Left lung (tissue), 10 donors: ENCODE results near the gene TNNI3K. TPM values are rescaled to one million over a fixed set of nuclear protein-coding genes. Genes with fewer than 3 reads are reported as not detected.

Source experiments
- ATAC-seq: fragments of 200-7000 bp; cut with Tn5 transposase; one replicate; pipeline ENCODE4 v1.9.1; 2020; ENCODE audit warnings: moderate library complexity
- DNase-seq, 4 donors: peaks; one replicate each; pipeline ENCODE4 v3.0.0-alpha.2; 2013 to 2020
- H3K27ac ChIP-seq, 2 donors: fragments of 200-600 bp; sonication (generic) in 1 of 2; one replicate each; pipeline versions ENCODE4 v1.5.0 to v1.8.0; 2020 to 2021
- H3K27me3 ChIP-seq, 2 donors: fragments of 200-600 bp; sonication (generic) in 1 of 2; one replicate each; pipeline versions ENCODE4 v1.5.0 to v1.8.0; 2020 to 2021
- H3K36me3 ChIP-seq, 2 donors: fragments of 200-600 bp; sonication (generic) in 1 of 2; one replicate each; pipeline versions ENCODE4 v1.5.0 to v1.8.0; 2020 to 2021
- H3K4me1 ChIP-seq, 2 donors: fragments of 200-600 bp; one replicate each; pipeline ENCODE4 v1.8.0; 2021
- H3K4me3 ChIP-seq, 2 donors: fragments of 200-600 bp; sonication (generic) in 1 of 2; one replicate each; pipeline versions ENCODE4 v1.5.0 to v1.8.0; 2020 to 2021; ENCODE audit warnings: mild to moderate bottlenecking in 1 of 2
- H3K9me3 ChIP-seq, 2 donors: fragments of 200-600 bp; sonication (generic) in 1 of 2; one replicate each; pipeline versions ENCODE4 v1.5.0 to v1.8.0; 2020 to 2021
- CTCF ChIP-seq, 2 donors: fragments of 200-600 bp; sonication (generic) in 1 of 2; IDR thresholded peaks; one replicate each; pipeline versions ENCODE4 v1.5.0 to v1.8.0; 2021; ENCODE audit warnings: antibody characterized with exemption in 2 of 2
- intact Hi-C, 2 donors: fragments of 100-400 bp; cut with DNase I; formaldehyde crosslinking; loops; one replicate each; pipeline versions ENCODE4 v1.11.2 to v1.14.2; 2022
- polyA plus RNA-seq, 6 donors: library from polyadenylated mRNA; unstranded; fragments of 120-200 nt; gene quantifications; one replicate each; pipeline ENCODE4 v1.2.1, GENCODE V29; 2013; ENCODE audit not compliant: insufficient read length in 6 of 6
- total RNA-seq, 2 donors: library from RNA; stranded (reverse); fragmentation: NEBNext Ultra II Directional; extraction: Animal tissue kit (Norgen Biotek cat#: 25700); gene quantifications; one replicate each; pipeline ENCODE4 v1.2.1, GENCODE V29; 2021
- donor health status: DM: no; HTN: yes; CAD: no.
- donor health status: DM: no; HTN: no; CAD: no.

The TNNI3K gene
- total and polyA plus RNA-seq, 8 donors: 0.38 to 2.0 (median 1.1) TPM

DNA sequence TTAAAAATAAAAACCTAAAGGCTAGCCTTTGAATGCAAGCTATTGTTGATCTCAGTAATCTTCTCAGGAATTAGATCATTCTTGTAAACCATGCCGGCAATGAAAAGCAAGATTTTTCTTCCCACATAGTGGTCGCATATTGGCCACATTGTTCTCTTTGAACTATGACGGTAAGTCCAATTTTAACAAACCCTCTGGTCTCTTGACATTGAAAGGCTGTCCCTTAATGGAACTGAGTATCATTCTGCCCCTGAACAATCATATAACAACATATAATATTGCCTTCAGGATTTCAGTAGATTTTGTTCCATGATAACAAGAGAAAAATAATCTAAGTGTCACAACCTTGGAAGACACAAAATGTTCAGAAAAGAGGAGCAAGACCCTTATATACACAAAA lies 1.3 kb downstream of the TNNI3K start:
- DNase-seq (no peak), ATAC-seq (no peak)
- Histone ChIP-seq H3K36me3 (no peaks in the 10 kb centered on the region), H3K9me3 (no peaks in the 10 kb centered on the region), H3K4me3 (no peak overlapping the region), H3K27ac (no peak overlapping the region), H3K27me3 (no peaks in the 10 kb centered on the region), H3K4me1 (no peaks in the 10 kb centered on the region)
- TF ChIP-seq CTCF (IDR thresholded peaks at IDR 0.05): no peak
- intact Hi-C loops: no loop called here

DNA sequence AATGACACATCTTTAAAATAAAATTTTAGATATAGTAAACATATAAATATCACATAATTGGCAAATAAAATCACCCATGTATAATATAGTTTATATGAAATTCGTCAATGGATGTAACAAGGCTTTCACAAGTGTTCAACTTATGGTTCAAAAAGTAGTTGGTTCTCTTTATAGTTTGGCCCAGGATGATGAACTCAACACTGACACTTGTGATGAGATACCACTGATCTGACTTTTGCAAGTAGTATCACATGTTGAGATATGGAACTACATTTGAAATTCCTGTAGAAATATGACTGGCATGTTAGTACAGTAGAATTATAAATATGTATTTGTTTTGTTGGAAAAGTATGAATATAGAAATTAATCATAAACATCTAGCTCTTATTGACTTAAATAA lies 1.8 kb downstream of the TNNI3K start:
- no peak for TF ChIP-seq CTCF (IDR thresholded peaks at IDR 0.05)

DNA sequence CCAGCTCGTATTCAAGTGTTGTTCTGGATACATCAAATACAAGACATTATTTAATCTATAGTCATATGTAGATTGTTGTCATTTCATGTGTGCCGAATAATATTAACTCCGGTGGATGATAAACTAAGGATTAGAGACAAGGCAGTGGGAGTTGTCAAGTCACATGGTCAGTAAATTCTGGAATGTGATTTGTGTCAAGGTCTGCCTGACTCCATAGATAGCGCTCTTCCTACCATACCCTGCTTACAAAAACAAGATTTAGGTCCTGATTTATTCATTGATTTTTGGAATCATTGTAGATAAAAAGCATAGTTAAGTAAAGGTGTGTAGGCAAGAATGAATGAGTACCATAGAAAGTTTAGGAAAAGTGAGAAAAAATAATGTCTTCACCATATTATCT lies 2.6 kb downstream of the TNNI3K start:
- no peak overlapping the region for H3K27ac ChIP-seq
- no peak for ATAC-seq

More for the DNA sequence above, 1.8 kb downstream of the TNNI3K start:
- Histone ChIP-seq H3K4me3 (no peak overlapping the region), H3K9me3 (no peaks in the 10 kb centered on the region), H3K27me3 (no peaks in the 10 kb centered on the region), H3K36me3 (no peaks in the 10 kb centered on the region), H3K4me1 (no peaks in the 10 kb centered on the region), H3K27ac (no peak overlapping the region)
- intact Hi-C loops: no loop called here
- DNase-seq (no peak), ATAC-seq (no peak)

GRCh38 chr1:74245168-74245772 lies 10.1 kb downstream of the TNNI3K start:
- no peak for ATAC-seq
- Histone ChIP-seq H3K36me3 (no peaks in the 10 kb centered on the region), H3K4me1 (no peaks in the 10 kb centered on the region), H3K27me3 (no peaks in the 10 kb centered on the region), H3K4me3 (no peak overlapping the region), H3K9me3 (peaks cover 0 to 9% of the 10 kb centered on the region in 2 donors), H3K27ac (no peak overlapping the region)
- no peak for DNase-seq
- intact Hi-C loops: no loop called here
- no peak for TF ChIP-seq CTCF (IDR thresholded peaks at IDR 0.05)

More for the DNA sequence above, 2.6 kb downstream of the TNNI3K start:
- Histone ChIP-seq H3K27me3 (no peaks in the 10 kb centered on the region), H3K4me1 (no peaks in the 10 kb centered on the region), H3K9me3 (no peaks in the 10 kb centered on the region), H3K36me3 (no peaks in the 10 kb centered on the region), H3K4me3 (no peak overlapping the region)
- intact Hi-C loops: no loop called here
- no peak for DNase-seq
- no peak for TF ChIP-seq CTCF (IDR thresholded peaks at IDR 0.05)

DNA sequence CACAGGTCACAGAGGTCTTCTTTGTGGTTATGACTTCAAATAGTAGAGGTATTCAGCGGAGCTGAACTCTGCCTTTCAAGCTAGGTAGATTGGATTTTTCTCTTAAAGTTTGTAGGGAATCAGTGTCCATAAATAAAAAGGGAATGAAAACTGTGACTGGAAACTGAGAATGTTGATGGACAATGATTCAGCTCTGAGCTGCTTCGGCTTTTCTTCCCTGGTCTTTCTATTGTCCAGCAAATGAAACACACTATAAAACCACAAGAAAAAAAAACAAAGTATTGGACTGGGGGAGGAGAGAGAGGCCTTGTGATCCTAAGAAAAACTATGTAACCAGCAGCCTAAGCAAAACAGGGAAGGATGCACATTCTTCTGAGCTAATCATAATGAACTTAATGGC lies 11.1 kb downstream of the TNNI3K start:
- Histone ChIP-seq H3K9me3 (peaks cover 0 to 9% of the 10 kb centered on the region in 2 donors), H3K4me3 (no peak overlapping the region), H3K36me3 (no peaks in the 10 kb centered on the region), H3K27ac (no peak overlapping the region), H3K27me3 (no peaks in the 10 kb centered on the region), H3K4me1 (no peaks in the 10 kb centered on the region)
- DNase-seq: peak in 1 of 4 donors; percentile 0
- peak; percentile 39 for ATAC-seq
- no peak for TF ChIP-seq CTCF (IDR thresholded peaks at IDR 0.05)
- intact Hi-C loops: no loop called here
